Measurements from ENCODE around the gene BBS12.

- TF ChIP-seq POLR2A (IDR thresholded peaks at IDR 0.05), result no peak
- no peak for TF ChIP-seq POLR2AphosphoS5 (IDR thresholded peaks at IDR 0.05)
- TF ChIP-seq, protein P1, sequence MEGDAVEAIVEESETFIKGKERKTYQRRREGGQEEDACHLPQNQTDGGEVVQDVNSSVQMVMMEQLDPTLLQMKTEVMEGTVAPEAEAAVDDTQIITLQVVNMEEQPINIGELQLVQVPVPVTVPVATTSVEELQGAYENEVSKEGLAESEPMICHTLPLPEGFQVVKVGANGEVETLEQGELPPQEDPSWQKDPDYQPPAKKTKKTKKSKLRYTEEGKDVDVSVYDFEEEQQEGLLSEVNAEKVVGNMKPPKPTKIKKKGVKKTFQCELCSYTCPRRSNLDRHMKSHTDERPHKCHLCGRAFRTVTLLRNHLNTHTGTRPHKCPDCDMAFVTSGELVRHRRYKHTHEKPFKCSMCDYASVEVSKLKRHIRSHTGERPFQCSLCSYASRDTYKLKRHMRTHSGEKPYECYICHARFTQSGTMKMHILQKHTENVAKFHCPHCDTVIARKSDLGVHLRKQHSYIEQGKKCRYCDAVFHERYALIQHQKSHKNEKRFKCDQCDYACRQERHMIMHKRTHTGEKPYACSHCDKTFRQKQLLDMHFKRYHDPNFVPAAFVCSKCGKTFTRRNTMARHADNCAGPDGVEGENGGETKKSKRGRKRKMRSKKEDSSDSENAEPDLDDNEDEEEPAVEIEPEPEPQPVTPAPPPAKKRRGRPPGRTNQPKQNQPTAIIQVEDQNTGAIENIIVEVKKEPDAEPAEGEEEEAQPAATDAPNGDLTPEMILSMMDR (IDR thresholded peaks at IDR 0.05), result no peak
Measured at GRCh38 chr4:122764821-122765215, 32.3 kb downstream of the BBS12 start.

All from upper lobe of left lung (tissue), 4 donors.